HepG2 (cell line): ENCODE data around the gene MDH1. TPM values are rescaled to one million over a fixed set of nuclear protein-coding genes. Genes with fewer than 3 reads are reported as not detected.

Experiments used
- ATAC-seq: fragments of 200-7000 bp; cut with Tn5 transposase; 3 replicates; pipeline ENCODE4 v1.9.1; 2020; ENCODE audit warnings: mild to moderate bottlenecking, moderate library complexity
- BruUV-seq: library from RNA; stranded (reverse); fragments of 400-500 nt; replicated peaks from 2 replicates; lab custom pipeline; 2021; lab: Mats Ljungman, UMichigan
- CTCF ChIA-PET: fragments of 300-600 bp; formaldehyde crosslinking; extraction: SDS; loops from one replicate; lab custom pipeline; 2021; ENCODE audit warnings: low total read pairs, inconsistent platforms, low intra/inter-chr PET ratio; lab: Yijun Ruan, JAX
- POLR2A ChIA-PET: fragments of 350-600 bp; sonication (Branson Sonifier 250); formaldehyde crosslinking; loops from one replicate; lab custom pipeline; 2020; ENCODE audit warnings: antibody characterized with exemption, inconsistent platforms; lab: Yijun Ruan, JAX
- DNase-seq: peaks from one replicate; pipeline ENCODE4 v3.0.0-alpha.2; 2015; ENCODE audit warnings: low spot score
- FAIRE-seq: peaks from 3 replicates; lab custom pipeline; 2011; peaks lifted over from hg19 to GRCh38; lab: Jason Lieb, UNC
- H2AFZ ChIP-seq: one replicate; pipeline ENCODE4 v1.6.1; 2011; ENCODE audit warnings: low read length, inconsistent platforms
- H3K27ac ChIP-seq: fragments of 300-600 bp; 3 replicates; pipeline ENCODE4 v1.8.0; 2011; ENCODE audit warnings: mixed run types, mild to moderate bottlenecking, mixed read lengths, low read length, inconsistent platforms; ENCODE audit not compliant: insufficient read depth; ENCODE audit errors: extremely low read length
- H3K27me3 ChIP-seq, 2 experiments: fragments of 200-600 bp in 1 of 2; 2 replicates in 1 of 2; 3 replicates in 1 of 2; pipeline versions ENCODE4 v1.6.0 to v1.8.0; 2011; ENCODE audit warnings: low read length in 2 of 2, mild to moderate bottlenecking in 2 of 2, moderate library complexity in 2 of 2, inconsistent platforms in 1 of 2; ENCODE audit not compliant: insufficient read depth in 2 of 2, control insufficient read depth in 1 of 2
- H3K36me3 ChIP-seq, 2 experiments: fragments of 200-600 bp in 1 of 2; replicated peaks in 1 of 2; 2 replicates in 1 of 2; 3 replicates in 1 of 2; pipeline versions ENCODE4 v1.5.1 to v1.8.0; 2011; ENCODE audit warnings: low read length in 2 of 2, inconsistent platforms in 1 of 2; ENCODE audit not compliant: insufficient read depth in 2 of 2, control insufficient read depth in 1 of 2
- H3K4me1 ChIP-seq: 2 replicates; pipeline ENCODE4 v1.5.1; 2012; ENCODE audit warnings: low read length, inconsistent platforms; ENCODE audit not compliant: insufficient read depth
- H3K4me2 ChIP-seq: 2 replicates; pipeline ENCODE4 v1.6.0; 2011; ENCODE audit warnings: low read depth, low read length, inconsistent platforms
- H3K4me3 ChIP-seq, 3 experiments: fragments of 200-600 bp in 1 of 3; sonication (generic), shearing (Covaris generic) in 1 of 3; replicated peaks in 1 of 3; 2 replicates each; pipeline ENCODE4 v1.5.1; 2011 to 2016; ENCODE audit warnings: low read length in 3 of 3, inconsistent platforms in 2 of 3, low read depth in 2 of 3, mild to moderate bottlenecking in 2 of 3, control low read depth in 1 of 3, mixed read lengths in 1 of 3; ENCODE audit not compliant: insufficient read depth in 1 of 3
- H3K79me2 ChIP-seq: one replicate; pipeline ENCODE4 v1.6.1; 2011; ENCODE audit warnings: low read length, inconsistent platforms; ENCODE audit not compliant: insufficient read depth
- H3K9ac ChIP-seq: 2 replicates; pipeline ENCODE4 v1.6.0; 2011; ENCODE audit warnings: mild to moderate bottlenecking, low read depth, low read length, inconsistent platforms; ENCODE audit not compliant: insufficient read depth
- H3K9me3 ChIP-seq: 2 replicates; pipeline ENCODE4 v1.5.1; 2012; ENCODE audit warnings: mild to moderate bottlenecking, low read length
- H4K20me1 ChIP-seq: 2 replicates; pipeline ENCODE4 v1.6.0; 2011; ENCODE audit warnings: inconsistent platforms, mild to moderate bottlenecking, low read length, moderate library complexity; ENCODE audit not compliant: insufficient read depth
- ARHGAP35 ChIP-seq: sonication (generic); formaldehyde crosslinking; IDR thresholded peaks from 2 replicates; pipeline ENCODE4 v1.9.0; 2022; ENCODE audit warnings: mild to moderate bottlenecking, inconsistent platforms, moderate library complexity, missing genetic modification reagents, borderline replicate concordance
- CC2D1A ChIP-seq: sonication (generic); formaldehyde crosslinking; IDR thresholded peaks from 2 replicates; pipeline ENCODE4 v1.8.1; 2023; ENCODE audit warnings: mild to moderate bottlenecking, missing genetic modification reagents
- ELF1 ChIP-seq: sonication (generic); formaldehyde crosslinking; IDR thresholded peaks from 2 replicates; pipeline ENCODE4 v1.4.0; 2020; ENCODE audit warnings: missing genetic modification reagents
- ETV6 ChIP-seq: sonication (generic); formaldehyde crosslinking; conservative IDR thresholded peaks from 2 replicates; pipeline ENCODE4 v1.4.0; 2020; ENCODE audit warnings: missing genetic modification reagents
- GPBP1L1 ChIP-seq: sonication (generic); formaldehyde crosslinking; IDR thresholded peaks from 2 replicates; pipeline ENCODE4 v1.5.0; 2020; ENCODE audit warnings: mild to moderate bottlenecking, missing genetic modification reagents
- HBP1 ChIP-seq: IDR thresholded peaks from 2 replicates; pipeline ENCODE4 v1.6.1; 2016; ENCODE audit warnings: low read depth, control low read depth
- IKZF1 ChIP-seq: fragments of 450-650 bp; IDR thresholded peaks from 2 replicates; pipeline ENCODE4 v1.7.1; 2016
- KAT2B ChIP-seq: fragments of 150-350 bp; IDR thresholded peaks from 2 replicates; pipeline ENCODE4 v1.6.1; 2014; ENCODE audit warnings: low read depth, low read length, borderline replicate concordance
- MIER3 ChIP-seq: IDR thresholded peaks from 2 replicates; pipeline ENCODE4 v1.6.1; 2016; ENCODE audit warnings: missing compliant biosample characterization, borderline replicate concordance
- MXI1 ChIP-seq: IDR thresholded peaks from 3 replicates; pipeline ENCODE4 v1.6.1; 2012; ENCODE audit warnings: low read depth, low read length, inconsistent platforms, borderline replicate concordance
- SAP130 ChIP-seq: IDR thresholded peaks from 2 replicates; pipeline ENCODE4 v1.6.1; 2016; ENCODE audit warnings: low read depth
- SCMH1 ChIP-seq: sonication (generic); formaldehyde crosslinking; IDR thresholded peaks from 2 replicates; pipeline ENCODE4 v1.9.0; 2021; ENCODE audit warnings: missing genetic modification reagents, mild to moderate bottlenecking, borderline replicate concordance
- SMARCE1 ChIP-seq: fragments of 450-650 bp; IDR thresholded peaks from 2 replicates; pipeline ENCODE4 v1.6.1; 2017; ENCODE audit warnings: borderline replicate concordance
- SMC3 ChIP-seq: IDR thresholded peaks from 2 replicates; pipeline ENCODE4 v1.6.1; 2011; ENCODE audit warnings: low read length, improper control_type of control experiment
- TEAD3 ChIP-seq: optimal IDR thresholded peaks from 2 replicates; pipeline ENCODE3; 2016; ENCODE audit warnings: borderline replicate concordance
- ZBTB3 ChIP-seq: sonication (generic); formaldehyde crosslinking; IDR thresholded peaks from 2 replicates; pipeline ENCODE4 v1.4.0; 2020; ENCODE audit warnings: low read depth, mild to moderate bottlenecking, moderate library complexity, missing genetic modification reagents, borderline replicate concordance
- ZNF20 ChIP-seq: sonication (generic); formaldehyde crosslinking; IDR thresholded peaks from 2 replicates; pipeline ENCODE4 v1.4.0; 2020; ENCODE audit warnings: mild to moderate bottlenecking, moderate library complexity, missing genetic modification reagents
- ZNF225 ChIP-seq: sonication (generic); formaldehyde crosslinking; IDR thresholded peaks from 2 replicates; pipeline ENCODE4 v1.4.0; 2020; ENCODE audit warnings: mild to moderate bottlenecking, missing genetic modification reagents
- ZNF547 ChIP-seq: sonication (generic); formaldehyde crosslinking; IDR thresholded peaks from 2 replicates; pipeline ENCODE4 v1.5.1; 2020; ENCODE audit warnings: mild to moderate bottlenecking, missing genetic modification reagents
- ZNF616 ChIP-seq: sonication (generic); formaldehyde crosslinking; IDR thresholded peaks from 2 replicates; pipeline ENCODE4 v1.5.0; 2020; ENCODE audit warnings: low read depth, mild to moderate bottlenecking, missing genetic modification reagents
- ZSCAN12 ChIP-seq: sonication (generic); formaldehyde crosslinking; IDR thresholded peaks from 2 replicates; pipeline ENCODE4 v1.9.0; 2021; ENCODE audit warnings: mild to moderate bottlenecking, missing genetic modification reagents
- ZSCAN9 ChIP-seq: IDR thresholded peaks from 2 replicates; pipeline ENCODE4 v1.6.1; 2016; ENCODE audit warnings: borderline replicate concordance
- WGBS: methylation state at CpG from one replicate; pipeline ENCODE4 v1.1.6; 2017; ENCODE audit warnings: low lambda C conversion rate; 5-methylcytosine and 5-hydroxymethylcytosine counted together
- in situ Hi-C: cut with HindIII; loops from 2 replicates; pipeline ENCODE4 v1.10.0; 2017; ENCODE audit warnings: low pct_unique_long_range_greater_than_20kb; ENCODE audit not compliant: extremely low pct_ligation_motif_present
- intact Hi-C: fragments of 100-400 bp; cut with micrococcal nuclease; formaldehyde crosslinking; loops from one replicate; pipeline ENCODE4 v1.10.0; 2022; ENCODE audit not compliant: unreplicated experiment
- polyA plus RNA-seq, 8 experiments: library from polyadenylated mRNA; depleted of rRNA in 3 of 8; stranded (reverse) in 7 of 8; unstranded in 1 of 8; fragments of >200 nt; fragmentation: Illumina TruSeq in 4 of 8; extraction: Trizol in 4 of 8; gene quantifications; 2 replicates each; pipeline versions ENCODE4 v1.2.1 to v1.2.3, GENCODE V29; 2011 to 2016; ENCODE audit warnings: low read depth in 4 of 8, missing spikeins in 1 of 8, mixed read lengths in 1 of 8; ENCODE audit not compliant: insufficient read depth in 1 of 8
- total RNA-seq, 5 experiments: library from RNA; depleted of rRNA; stranded (reverse); fragments of >200 nt; fragmentation: Illumina TruSeq; extraction: Trizol; gene quantifications; 2 replicates each; pipeline ENCODE4 v1.2.3, GENCODE V29; 2016; ENCODE audit warnings: low read depth in 1 of 5

Gene MDH1
- total and polyA plus RNA-seq, 2 of the 13 experiments (the other 11 are each of a cell fraction or from before 2014, with no cell fraction given): 293 to 415 TPM

GRCh38 chr2:63639344-63639743, 50.6 kb downstream of the MDH1 start (continued):
- no peak for TF ChIP-seq CC2D1A (CRISPR knock-in tag)
- TF ChIP-seq ZBTB3 (CRISPR knock-in tag): no peak
- no peak for TF ChIP-seq SMARCE1
- TF ChIP-seq SMC3: no peak
- TF ChIP-seq SAP130 (CRISPR knock-in tag): no peak
- no peak for TF ChIP-seq MIER3 (CRISPR knock-in tag)

- DNase-seq: no peak
- Histone ChIP-seq H3K4me3 (no peak overlapping the region), H3K27ac (no peak overlapping the region), H3K4me1 (no peaks in the 10 kb centered on the region), H4K20me1 (no peaks in the 10 kb centered on the region), H3K9ac (no peak overlapping the region), H3K36me3 (no peaks in the 10 kb centered on the region), H3K27me3 (no peaks in the 10 kb centered on the region; a peak in 1 of 5 replicates), H3K79me2 (no peaks in the 10 kb centered on the region), H2AFZ (no peak overlapping the region)
- BruUV-seq: no TSS peak
- POLR2A ChIA-PET: no interaction called here
- WGBS: 27% methylated on average over 1 of the region's 1 CpG
- ATAC-seq: no peak
- no peak for FAIRE-seq
- intact Hi-C loops: no loop called here
- in situ Hi-C loops: no loop called here
- TF ChIP-seq GPBP1L1 (CRISPR knock-in tag): no peak
- TF ChIP-seq TEAD3: no peak
- TF ChIP-seq KAT2B: no peak
- TF ChIP-seq ETV6 (CRISPR knock-in tag): no peak
- TF ChIP-seq ELF1 (CRISPR knock-in tag): no peak
- no peak for TF ChIP-seq ZNF616 (CRISPR knock-in tag)
- TF ChIP-seq IKZF1: no peak
- TF ChIP-seq ZSCAN12 (CRISPR knock-in tag): no peak
- TF ChIP-seq ZNF547: no peak
- no peak for TF ChIP-seq ZNF225 (CRISPR knock-in tag)
- TF ChIP-seq ZSCAN9 (CRISPR knock-in tag): no peak
- TF ChIP-seq SCMH1: no peak
- TF ChIP-seq ZNF20 (CRISPR knock-in tag): no peak
- no peak for TF ChIP-seq HBP1 (CRISPR knock-in tag)
- TF ChIP-seq ARHGAP35 (CRISPR knock-in tag): no peak
- TF ChIP-seq MXI1: no peak
- TF ChIP-seq, all 625 proteins: peak for 0
- no peaks in the 10 kb centered on the region for H3K9me3 ChIP-seq
- H3K4me2 ChIP-seq: no peak overlapping the region
- CTCF ChIA-PET: no interaction called here
These were observed 54.2 kb downstream of the MDH1 start for GRCh38 chr2:63642946-63643345.
